Breast epithelium (tissue), 4 donors: ENCODE results near the gene EIF5. TPM values are rescaled to one million over a fixed set of nuclear protein-coding genes. Genes with fewer than 3 reads are reported as not detected.

ENCODE experiments used
- DNase-seq, 2 donors: peaks; one replicate each; pipeline ENCODE4 v3.0.0-alpha.2; 2019; ENCODE audit warnings: low spot score in 2 of 2
- H3K27ac ChIP-seq, 2 donors: fragments of 200-600 bp; sonication (generic) in 1 of 2; one replicate each; pipeline ENCODE4 v1.5.1; 2016 to 2019; ENCODE audit warnings: mild to moderate bottlenecking in 1 of 2
- H3K27me3 ChIP-seq, 2 donors: fragments of 200-600 bp; sonication (generic) in 1 of 2; one replicate each; pipeline versions ENCODE4 v1.5.1 to v1.6.0; 2017 to 2019; ENCODE audit warnings: control low read depth in 1 of 2, mild to moderate bottlenecking in 1 of 2
- H3K36me3 ChIP-seq: fragments of 200-600 bp; one replicate; pipeline ENCODE4 v1.5.1; 2019
- H3K4me1 ChIP-seq, 2 donors: fragments of 200-600 bp; sonication (generic); one replicate each; pipeline ENCODE4 v1.5.1; 2016 to 2019; ENCODE audit warnings: control low read depth in 1 of 2
- H3K4me3 ChIP-seq, 3 donors: fragments of 200-600 bp; sonication (generic); 1 replicate in 2 of 3; 2 replicates in 1 of 3; pipeline ENCODE4 v1.5.1; 2016 to 2019; ENCODE audit warnings: mild to moderate bottlenecking in 3 of 3, moderate library complexity in 2 of 3
- H3K9me3 ChIP-seq, 2 donors: fragments of 200-600 bp; sonication (generic) in 1 of 2; one replicate each; pipeline ENCODE4 v1.5.1; 2016 to 2019; ENCODE audit warnings: control low read depth in 1 of 2
- POLR2A ChIP-seq: fragments of 450-650 bp; IDR thresholded peaks from one replicate; pipeline ENCODE4 v1.6.1; 2016; ENCODE audit warnings: antibody characterized with exemption, mild to moderate bottlenecking, moderate library complexity
- POLR2AphosphoS5 ChIP-seq, 3 donors: sonication (generic); formaldehyde crosslinking; IDR thresholded peaks; one replicate each; pipeline ENCODE4 v1.6.1; 2017; ENCODE audit warnings: antibody characterized with exemption in 3 of 3
- intact Hi-C: fragments of 100-400 bp; cut with DNase I; formaldehyde crosslinking; loops from one replicate; pipeline ENCODE4 v1.15.1; 2023; ENCODE audit warnings: low total_unique reads
- total RNA-seq, 3 donors: library from RNA; depleted of rRNA; stranded (reverse); fragments of >200 nt; gene quantifications; one replicate each; pipeline ENCODE4 v1.1.0, GENCODE V29; 2016
- TF ChIP-seq, protein P1 (sequence below), 3 donors: fragments of 450-650 bp; IDR thresholded peaks; one replicate each; pipeline ENCODE4 v1.5.1; 2016 to 2017; ENCODE audit warnings: antibody characterized with exemption in 3 of 3, mild to moderate bottlenecking in 3 of 3, moderate library complexity in 3 of 3

The EIF5 gene
- total RNA-seq, 3 donors from 2014 or later: 143 to 254 (median 150) TPM

DNA sequence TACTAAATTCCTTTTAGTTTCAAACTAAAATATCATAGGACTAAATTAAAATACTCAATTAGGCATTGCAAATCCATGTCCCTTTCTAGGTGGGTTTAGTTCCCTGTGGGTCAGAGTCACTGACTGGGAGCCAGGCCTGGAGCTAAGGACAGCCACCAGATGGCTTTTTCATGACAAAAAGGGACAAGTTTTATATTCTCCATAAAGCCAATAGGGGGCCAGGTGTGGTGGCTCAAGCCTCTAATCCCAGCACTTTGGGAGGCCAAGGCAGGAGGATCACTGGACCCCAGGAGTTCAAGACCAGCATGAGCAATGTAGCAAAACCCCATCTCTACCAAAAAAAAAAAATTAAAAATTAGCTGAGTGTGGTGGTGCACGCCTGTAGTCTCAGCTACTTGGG, 35.4 kb upstream of the EIF5 start:
- Histone ChIP-seq H3K27me3 (peaks cover 0 to 2% of the 10 kb centered on the region in 2 donors), H3K36me3 (no peaks in the 10 kb centered on the region), H3K4me3 (no peak overlapping the region), H3K4me1 (no peaks in the 10 kb centered on the region), H3K9me3 (no peaks in the 10 kb centered on the region), H3K27ac (no peak overlapping the region)
- intact Hi-C loops: loop anchor here (10.0 kb wide), 1 partner anchor 194 kb away; no protein-coding TSS in a partner anchor
- no peak for DNase-seq
- TF ChIP-seq, protein P1, sequence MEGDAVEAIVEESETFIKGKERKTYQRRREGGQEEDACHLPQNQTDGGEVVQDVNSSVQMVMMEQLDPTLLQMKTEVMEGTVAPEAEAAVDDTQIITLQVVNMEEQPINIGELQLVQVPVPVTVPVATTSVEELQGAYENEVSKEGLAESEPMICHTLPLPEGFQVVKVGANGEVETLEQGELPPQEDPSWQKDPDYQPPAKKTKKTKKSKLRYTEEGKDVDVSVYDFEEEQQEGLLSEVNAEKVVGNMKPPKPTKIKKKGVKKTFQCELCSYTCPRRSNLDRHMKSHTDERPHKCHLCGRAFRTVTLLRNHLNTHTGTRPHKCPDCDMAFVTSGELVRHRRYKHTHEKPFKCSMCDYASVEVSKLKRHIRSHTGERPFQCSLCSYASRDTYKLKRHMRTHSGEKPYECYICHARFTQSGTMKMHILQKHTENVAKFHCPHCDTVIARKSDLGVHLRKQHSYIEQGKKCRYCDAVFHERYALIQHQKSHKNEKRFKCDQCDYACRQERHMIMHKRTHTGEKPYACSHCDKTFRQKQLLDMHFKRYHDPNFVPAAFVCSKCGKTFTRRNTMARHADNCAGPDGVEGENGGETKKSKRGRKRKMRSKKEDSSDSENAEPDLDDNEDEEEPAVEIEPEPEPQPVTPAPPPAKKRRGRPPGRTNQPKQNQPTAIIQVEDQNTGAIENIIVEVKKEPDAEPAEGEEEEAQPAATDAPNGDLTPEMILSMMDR (IDR thresholded peaks at IDR 0.05): no peak
- TF ChIP-seq POLR2AphosphoS5 (IDR thresholded peaks at IDR 0.05): no peak
- no peak for TF ChIP-seq POLR2A

DNA sequence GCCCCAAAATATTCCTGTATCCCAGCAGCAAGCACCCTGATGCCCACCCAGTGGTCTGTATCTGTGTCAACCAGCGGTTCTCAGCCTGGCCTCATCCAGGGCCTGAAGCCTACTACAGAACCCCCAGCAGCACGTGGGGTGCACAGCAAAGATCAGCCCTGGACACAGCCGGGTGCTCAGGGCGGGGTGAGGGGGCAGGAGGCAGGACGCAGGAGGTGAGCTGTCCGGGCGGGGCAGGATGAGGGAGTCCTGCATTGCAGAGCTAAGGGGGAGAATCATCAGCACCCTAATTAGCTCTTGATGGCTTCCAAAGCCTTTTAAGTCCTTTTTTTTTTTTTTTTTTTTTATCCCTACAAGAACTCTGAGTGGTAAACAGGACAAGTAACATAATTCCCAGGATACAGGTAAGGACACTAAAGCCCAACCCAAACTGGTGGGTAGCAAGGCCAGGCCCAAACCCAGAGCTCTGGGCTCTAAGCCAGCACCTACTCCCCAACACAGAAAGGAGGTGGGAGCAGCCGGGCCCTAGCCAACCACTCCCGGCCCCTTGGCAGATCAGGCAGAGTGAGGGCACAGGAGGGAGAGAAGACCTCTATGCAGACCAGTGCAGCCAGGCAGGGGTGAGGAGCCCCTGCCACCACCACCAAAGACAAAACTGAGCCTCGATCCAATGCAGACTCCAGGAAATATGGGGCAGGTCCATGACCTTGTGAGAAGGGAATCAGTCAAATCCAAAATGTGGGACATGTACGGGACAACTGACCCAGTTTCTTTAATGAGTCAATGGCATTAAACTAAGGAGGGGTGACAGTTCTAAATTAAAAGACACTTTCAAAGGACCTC, 32.3 kb upstream of the EIF5 start:
- Histone ChIP-seq H3K27me3 (no peaks in the 10 kb centered on the region), H3K4me1 (no peaks in the 10 kb centered on the region), H3K4me3 (no peak overlapping the region), H3K36me3 (no peaks in the 10 kb centered on the region), H3K27ac (no peak overlapping the region), H3K9me3 (no peaks in the 10 kb centered on the region)
- TF ChIP-seq, protein P1 (IDR thresholded peaks at IDR 0.05): no peak
- TF ChIP-seq POLR2A (no peak), POLR2AphosphoS5 (IDR thresholded peaks at IDR 0.05) (no peak)
- no peak for DNase-seq
- intact Hi-C loops: loop anchor here (2.0 kb wide), 1 partner anchor 53 kb away; no protein-coding TSS in a partner anchor

DNA sequence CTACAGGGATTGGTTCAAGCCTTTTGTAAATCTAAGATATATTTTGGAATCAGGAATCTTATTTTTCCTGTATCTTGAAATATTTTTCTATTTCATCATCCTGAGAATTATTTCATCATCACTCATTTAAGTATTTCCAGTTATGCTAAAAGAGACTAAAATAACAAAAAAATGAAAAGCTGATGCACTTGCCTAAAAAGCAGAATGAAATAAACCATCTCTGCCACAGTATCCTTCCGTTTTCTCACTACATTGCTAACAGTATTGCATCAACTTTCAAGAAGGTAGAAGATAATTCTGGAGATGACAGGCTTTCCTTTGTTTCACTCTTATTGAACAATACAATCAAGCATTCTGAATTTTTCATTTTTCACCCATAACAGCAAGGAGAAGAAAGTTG, 31.1 kb upstream of the EIF5 start:
- Histone ChIP-seq H3K36me3 (no peaks in the 10 kb centered on the region), H3K27ac (no peak overlapping the region), H3K27me3 (no peaks in the 10 kb centered on the region), H3K4me3 (no peak overlapping the region), H3K9me3 (no peaks in the 10 kb centered on the region), H3K4me1 (no peaks in the 10 kb centered on the region)
- intact Hi-C loops: loop anchor here (2.0 kb wide), 1 partner anchor 52 kb away; no protein-coding TSS in a partner anchor
- DNase-seq: no peak
- TF ChIP-seq POLR2AphosphoS5 (IDR thresholded peaks at IDR 0.05) (no peak), POLR2A (no peak)
- TF ChIP-seq, protein P1 (IDR thresholded peaks at IDR 0.05): no peak

DNA sequence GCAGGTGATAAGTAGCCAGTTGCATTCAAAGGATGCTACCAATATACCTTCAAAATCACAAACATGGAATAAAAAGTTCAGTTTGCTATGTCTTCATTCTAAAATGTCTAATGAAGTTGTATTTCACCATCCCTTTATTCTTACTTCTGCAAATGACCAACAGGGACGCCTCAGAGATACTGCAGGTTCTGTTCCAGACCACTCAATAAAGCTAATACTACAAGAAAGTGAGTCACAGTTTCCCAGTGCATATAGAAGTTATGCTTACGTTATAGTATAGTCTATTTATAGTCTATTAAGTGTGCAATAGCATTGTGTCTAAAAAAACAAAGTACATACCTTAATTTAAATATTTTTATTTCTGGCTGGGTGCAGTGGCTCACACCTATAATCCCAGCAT, 29.3 kb upstream of the EIF5 start:
- DNase-seq: no peak
- TF ChIP-seq POLR2AphosphoS5 (IDR thresholded peaks at IDR 0.05) (no peak), POLR2A (no peak)
- TF ChIP-seq, protein P1 (IDR thresholded peaks at IDR 0.05): no peak
- H3K4me1 ChIP-seq: no peaks in the 10 kb centered on the region
- H3K27ac ChIP-seq: no peak overlapping the region
- H3K36me3 ChIP-seq: no peaks in the 10 kb centered on the region
- no peak overlapping the region for H3K4me3 ChIP-seq
- intact Hi-C loops: no loop called here
- H3K27me3 ChIP-seq: no peaks in the 10 kb centered on the region
- H3K9me3 ChIP-seq: no peaks in the 10 kb centered on the region
